ENCODE measurements around the gene SMAD7. TPM values are rescaled to one million over a fixed set of nuclear protein-coding genes. Genes with fewer than 3 reads are reported as not detected.

Gene SMAD7
- total RNA-seq, 4 donors from 2014 or later = 22.4 to 48.4 (median 29.3) TPM

- Histone ChIP-seq H3K27ac (no peak overlapping the region), H3K36me3 (no peaks in the 10 kb centered on the region), H3K4me1 (peaks cover 0 to 5% of the 10 kb centered on the region in 2 donors), H3K27me3 (no peaks in the 10 kb centered on the region), H3K9me3 (no peaks in the 10 kb centered on the region), H3K4me3 (no peak overlapping the region)
- no peak for DNase-seq
- intact Hi-C loops (cut with DNase I; ENCODE audit: low total_unique reads) = no loop called here
- TF ChIP-seq POLR2A (IDR thresholded peaks at IDR 0.05) (no peak), CTCF (IDR thresholded peaks at IDR 0.05) (no peak)
Measured at GRCh38 chr18:48985161-48985560, 34.4 kb upstream of the SMAD7 start.

- no peaks in the 10 kb centered on the region for H3K9me3 ChIP-seq
- no peaks in the 10 kb centered on the region for H3K4me1 ChIP-seq
- TF ChIP-seq CTCF (IDR thresholded peaks at IDR 0.05) = no peak
- TF ChIP-seq POLR2A (IDR thresholded peaks at IDR 0.05) = no peak
- H3K27me3 ChIP-seq = no peaks in the 10 kb centered on the region
- no peak for DNase-seq
- H3K27ac ChIP-seq = no peak overlapping the region
- H3K36me3 ChIP-seq = no peaks in the 10 kb centered on the region
- intact Hi-C loops (cut with DNase I; ENCODE audit: low total_unique reads) = no loop called here
- no peak overlapping the region for H3K4me3 ChIP-seq
Measured at GRCh38 chr18:48983793-48984437, 33.1 kb upstream of the SMAD7 start.

- no peaks in the 10 kb centered on the region for H3K27me3 ChIP-seq
- H3K4me1 ChIP-seq = no peaks in the 10 kb centered on the region
- no peaks in the 10 kb centered on the region for H3K36me3 ChIP-seq
- DNase-seq = no peak
- no peak overlapping the region for H3K27ac ChIP-seq
- intact Hi-C loops (cut with DNase I; ENCODE audit: low total_unique reads) = no loop called here
- no peak overlapping the region for H3K4me3 ChIP-seq
- H3K9me3 ChIP-seq = no peaks in the 10 kb centered on the region
- TF ChIP-seq POLR2A (IDR thresholded peaks at IDR 0.05) = no peak
- TF ChIP-seq CTCF (IDR thresholded peaks at IDR 0.05) = no peak
Measured at GRCh38 chr18:48982266-48982665, 31.5 kb upstream of the SMAD7 start.

- DNase-seq = no peak
- TF ChIP-seq POLR2A (IDR thresholded peaks at IDR 0.05) = no peak
- no peak overlapping the region for H3K4me3 ChIP-seq
- H3K4me1 ChIP-seq = no peaks in the 10 kb centered on the region
- H3K27ac ChIP-seq = no peak overlapping the region
- H3K9me3 ChIP-seq = no peaks in the 10 kb centered on the region
- intact Hi-C loops (cut with DNase I; ENCODE audit: low total_unique reads) = no loop called here
- H3K36me3 ChIP-seq = no peaks in the 10 kb centered on the region
- H3K27me3 ChIP-seq = no peaks in the 10 kb centered on the region
Measured at GRCh38 chr18:48979944-48980890, 29.5 kb upstream of the SMAD7 start.

GRCh38 chr18:48977914-48978313 is 27.1 kb upstream of the SMAD7 start:
- Histone ChIP-seq H3K27ac (no peak overlapping the region), H3K9me3 (no peaks in the 10 kb centered on the region), H3K4me1 (peaks cover 0 to 3% of the 10 kb centered on the region in 2 donors), H3K4me3 (no peak overlapping the region), H3K27me3 (no peaks in the 10 kb centered on the region), H3K36me3 (no peaks in the 10 kb centered on the region)
- TF ChIP-seq POLR2A (IDR thresholded peaks at IDR 0.05) (no peak), CTCF (IDR thresholded peaks at IDR 0.05) (no peak)
- DNase-seq = no peak
- intact Hi-C loops (cut with DNase I; ENCODE audit: low total_unique reads) = no loop called here
